Fibroblast of lung (primary cell): ENCODE measurements around the gene R3HDML. TPM values are rescaled to one million over a fixed set of nuclear protein-coding genes. Genes with fewer than 3 reads are reported as not detected.

Experiments
- DNase-seq, 2 donors: peaks; one replicate each; pipeline versions ENCODE4 v3.0.0 to v3.0.0-alpha.2; 2010; ENCODE audit warnings: low read depth in 2 of 2
- H2AFZ ChIP-seq: 2 replicates; pipeline ENCODE4 v1.5.1; 2012; ENCODE audit warnings: low read length, control low read depth, inconsistent platforms
- H3K27ac ChIP-seq: 2 replicates; pipeline ENCODE4 v1.5.1; 2011; ENCODE audit warnings: low read length, control low read depth; ENCODE audit not compliant: insufficient read depth
- H3K27me3 ChIP-seq: 2 replicates; pipeline ENCODE4 v1.5.1; 2011; ENCODE audit warnings: mild to moderate bottlenecking, low read length; ENCODE audit not compliant: control insufficient read depth, insufficient read depth
- H3K36me3 ChIP-seq: 2 replicates; pipeline ENCODE4 v1.5.1; 2011; ENCODE audit warnings: low read length; ENCODE audit not compliant: control insufficient read depth, insufficient read depth
- H3K4me1 ChIP-seq: 2 replicates; pipeline ENCODE4 v1.5.1; 2011; ENCODE audit warnings: low read length; ENCODE audit not compliant: control insufficient read depth, insufficient read depth; ENCODE audit errors: extremely low read depth
- H3K4me2 ChIP-seq: 2 replicates; pipeline ENCODE4 v1.5.1; 2011; ENCODE audit warnings: low read length, control low read depth; ENCODE audit not compliant: insufficient read depth; ENCODE audit errors: extremely low read depth
- H3K4me3 ChIP-seq, 4 experiments: fragments of 200-600 bp in 1 of 4; sonication (generic) in 1 of 4; replicated peaks in 1 of 4; 2 replicates each; pipeline ENCODE4 v1.5.1; 2011 to 2016; ENCODE audit warnings: low read length in 4 of 4, low read depth in 3 of 4, mild to moderate bottlenecking in 3 of 4, control low read depth in 2 of 4, inconsistent platforms in 1 of 4, mixed read lengths in 1 of 4; ENCODE audit not compliant: insufficient read depth in 1 of 4; ENCODE audit errors: control extremely low read depth in 1 of 4
- H3K79me2 ChIP-seq: 2 replicates; pipeline ENCODE4 v1.5.1; 2012; ENCODE audit warnings: mild to moderate bottlenecking, low read length, inconsistent platforms; ENCODE audit not compliant: control insufficient read depth, insufficient read depth
- H3K9ac ChIP-seq: 2 replicates; pipeline ENCODE4 v1.5.1; 2011; ENCODE audit warnings: mild to moderate bottlenecking, low read length, control low read depth; ENCODE audit not compliant: insufficient read depth
- H3K9me3 ChIP-seq: 2 replicates; pipeline ENCODE4 v1.5.1; 2012; ENCODE audit warnings: low read depth, low read length; ENCODE audit not compliant: control insufficient read depth, insufficient read depth
- H4K20me1 ChIP-seq: 2 replicates; pipeline ENCODE4 v1.5.1; 2011; ENCODE audit warnings: low read length; ENCODE audit not compliant: control insufficient read depth, insufficient read depth; ENCODE audit errors: extremely low read depth
- CTCF ChIP-seq, 2 donors: IDR thresholded peaks in 1 of 2; conservative IDR thresholded peaks in 1 of 2; 1 replicate in 1 of 2; 2 replicates in 1 of 2; pipeline ENCODE4 v1.5.1; 2011 to 2012; ENCODE audit warnings: low read length in 2 of 2, control low read depth in 1 of 2, inconsistent platforms in 1 of 2, low read depth in 1 of 2, mild to moderate bottlenecking in 1 of 2
- EZH2 ChIP-seq: IDR thresholded peaks from 2 replicates; pipeline ENCODE4 v1.5.1; 2012; ENCODE audit warnings: low read length, control low read depth, mild to moderate bottlenecking; ENCODE audit errors: missing control alignments
- polyA plus RNA-seq, 2 donors: library from polyadenylated mRNA; depleted of rRNA in 1 of 2; stranded (reverse) in 1 of 2; unstranded in 1 of 2; fragments of >200 nt; gene quantifications; 2 replicates each; pipeline ENCODE4 v1.2.1, GENCODE V29; 2011 to 2012; ENCODE audit warnings: missing spikeins in 1 of 2
- total RNA-seq: library from RNA; depleted of rRNA; stranded (reverse); fragments of >200 nt; gene quantifications from 2 replicates; pipeline ENCODE4 v1.2.1, GENCODE V29; 2014

Gene R3HDML
- total and polyA plus RNA-seq, 2 donors (not counting 1 experiment from before 2014, with no cell fraction given), result not detected

- no peak overlapping the region for H3K27ac ChIP-seq
Observed at GRCh38 chr20:44392776-44393607, 56.1 kb downstream of the R3HDML start.

GRCh38 chr20:44393608-44394451 lies 57.0 kb downstream of the R3HDML start:
- Histone ChIP-seq H3K36me3 (no peaks in the 10 kb centered on the region), H3K27ac (no peak overlapping the region), H3K9ac (no peak overlapping the region), H3K4me1 (no peaks in the 10 kb centered on the region), H4K20me1 (no peaks in the 10 kb centered on the region), H3K4me2 (no peak overlapping the region), H3K79me2 (no peaks in the 10 kb centered on the region), H3K27me3 (peaks cover 3% of the 10 kb centered on the region), H3K9me3 (no peaks in the 10 kb centered on the region), H2AFZ (no peak overlapping the region), H3K4me3 (no peak overlapping the region)
- TF ChIP-seq CTCF (conservative IDR thresholded peaks at IDR 0.05 in 1 of 2, IDR thresholded peaks at IDR 0.05 in 1 of 2; ENCODE audit: low read depth in 1 of 2, low read length in 2 of 2) (no peak), EZH2 (no peak)
- no peak for DNase-seq

More at GRCh38 chr20:44392776-44393607, 56.1 kb downstream of the R3HDML start:
- Histone ChIP-seq H2AFZ (no peak overlapping the region), H3K27me3 (no peaks in the 10 kb centered on the region), H3K36me3 (no peaks in the 10 kb centered on the region), H3K4me3 (no peak overlapping the region), H3K9me3 (no peaks in the 10 kb centered on the region), H3K9ac (no peak overlapping the region), H3K4me2 (no peak overlapping the region), H3K79me2 (no peaks in the 10 kb centered on the region), H4K20me1 (no peaks in the 10 kb centered on the region), H3K4me1 (no peaks in the 10 kb centered on the region)
- no peak for TF ChIP-seq CTCF (conservative IDR thresholded peaks at IDR 0.05 in 1 of 2, IDR thresholded peaks at IDR 0.05 in 1 of 2; ENCODE audit: low read depth in 1 of 2, low read length in 2 of 2)
- no peak for TF ChIP-seq EZH2
- no peak for DNase-seq

- Histone ChIP-seq H3K27me3 (peaks cover 3% of the 10 kb centered on the region), H3K4me1 (no peaks in the 10 kb centered on the region), H3K4me2 (no peak overlapping the region), H3K9ac (no peak overlapping the region), H3K4me3 (no peak overlapping the region), H3K27ac (no peak overlapping the region), H3K79me2 (no peaks in the 10 kb centered on the region), H3K9me3 (no peaks in the 10 kb centered on the region), H3K36me3 (no peaks in the 10 kb centered on the region), H2AFZ (no peak overlapping the region), H4K20me1 (no peaks in the 10 kb centered on the region)
- TF ChIP-seq EZH2 (no peak), CTCF (conservative IDR thresholded peaks at IDR 0.05 in 1 of 2, IDR thresholded peaks at IDR 0.05 in 1 of 2; ENCODE audit: low read depth in 1 of 2, low read length in 2 of 2) (no peak)
- no peak for DNase-seq
Observed at GRCh38 chr20:44394452-44394701, 57.5 kb downstream of the R3HDML start.
